ENCODE data around the gene DTNBP1. TPM values are rescaled to one million over a fixed set of nuclear protein-coding genes. Genes with fewer than 3 reads are reported as not detected.

DTNBP1 gene
- total and polyA plus RNA-seq, 2 of the 4 experiments (the other 2 are of a cell fraction), result 4.8 to 18.7 TPM

GRCh38 chr6:15562977-15563376 lies 99.9 kb downstream of the DTNBP1 start:
- no peak overlapping the region for H3K18ac ChIP-seq (ENCODE audit: low read depth, low read length)
- no peak overlapping the region for H3K4me2 ChIP-seq (ENCODE audit: low read depth, low read length)
- in situ Hi-C loops (cut with MboI; ENCODE audit: low sequenced_read_pairs) (no loop called here), dilution Hi-C loops (cut with HindIII; ENCODE audit: low sequenced_read_pairs, unreplicated experiment) (no loop called here), intact Hi-C loops (cut with micrococcal nuclease) (no loop called here)
- no peak overlapping the region for H2BK15ac ChIP-seq (ENCODE audit: low read depth, low read length)
- H3K36me3 ChIP-seq (ENCODE audit: control insufficient read depth, insufficient read depth, low read length), result no peaks in the 10 kb centered on the region
- peaks cover 2% of the 10 kb centered on the region for H3K4me1 ChIP-seq (ENCODE audit: control insufficient read depth, insufficient read depth, low read length)
- H2AFZ ChIP-seq (replicated peaks; ENCODE audit: low read length, poor library complexity), result no peak overlapping the region
- 89% methylated on average over 1 of the region's 1 CpG; no CpG with 5 or more reads in 1 of the 2 experiments for WGBS, 2 experiments (ENCODE audit: extremely low coverage in 2 of 2, insufficient read length in 1 of 2)
- H4K5ac ChIP-seq (ENCODE audit: low read depth, low read length), result no peak overlapping the region
- H2BK5ac ChIP-seq (ENCODE audit: low read depth, low read length, poor library complexity, severe bottlenecking), result no peak overlapping the region
- H3K14ac ChIP-seq (replicated peaks; ENCODE audit: low read depth, low read length), result no peak overlapping the region
- no peaks in the 10 kb centered on the region for H3K27me3 ChIP-seq (ENCODE audit: control insufficient read depth, insufficient read depth, low read length)
- DNase-seq (no peak), ATAC-seq (ENCODE audit: low read depth) (no peak)
- no peak overlapping the region for H3K27ac ChIP-seq (ENCODE audit: insufficient read depth, low read length)
- no peak overlapping the region for H4K8ac ChIP-seq (ENCODE audit: low read depth in 2 of 2, low read length in 2 of 2)
- H4K91ac ChIP-seq (ENCODE audit: insufficient read depth, low read depth, low read length), result no peak overlapping the region
- H3K9me3 ChIP-seq (ENCODE audit: control insufficient read depth, insufficient read depth, low read length), result no peaks in the 10 kb centered on the region
- H3K79me1 ChIP-seq (ENCODE audit: low read depth in 1 of 2, low read length in 2 of 2), result peaks cover 0 to 3% of the 10 kb centered on the region in 2 experiments; a peak in 1 of 4 replicates
- no peaks in the 10 kb centered on the region for H4K20me1 ChIP-seq (ENCODE audit: insufficient read depth, low read length)
- H3K9ac ChIP-seq (ENCODE audit: low read depth, low read length), result no peak overlapping the region
- ChIA-PET POLR2A (ENCODE audit: unreplicated experiment) (no interaction called here), CTCF (no interaction called here)
- H3K4ac ChIP-seq (ENCODE audit: low read depth, low read length), result no peak overlapping the region
- no TSS peak for BruUV-seq (replicated peaks)
- H2AK9ac ChIP-seq (replicated peaks; ENCODE audit: low read depth, low read length, poor library complexity), result no peak overlapping the region
- no peak overlapping the region for H2AK5ac ChIP-seq (ENCODE audit: low read depth, low read length)
- TF ChIP-seq RCOR1 (IDR thresholded peaks at IDR 0.05; ENCODE audit: insufficient replicate concordance, low read length), result no peak
- no peak for TF ChIP-seq USF2 (IDR thresholded peaks at IDR 0.05; ENCODE audit: low read depth, low read length)
- TF ChIP-seq ELK1 (IDR thresholded peaks at IDR 0.05; ENCODE audit: borderline replicate concordance, low read depth, low read length), result no peak
- no peak for TF ChIP-seq RAD21 (IDR thresholded peaks at IDR 0.05; ENCODE audit: low read length)
- TF ChIP-seq MAFK (IDR thresholded peaks at IDR 0.05; ENCODE audit: low read depth, low read length), result no peak
- no peak for TF ChIP-seq SMC3 (IDR thresholded peaks at IDR 0.05; ENCODE audit: low read depth, low read length)
- H3K4me3 ChIP-seq (ENCODE audit: insufficient read depth, low read depth, low read length), result no peak overlapping the region
- no peaks in the 10 kb centered on the region for H3K9me1 ChIP-seq (ENCODE audit: insufficient read depth, low read length)
- H3K23ac ChIP-seq (ENCODE audit: low read depth, low read length), result no peak overlapping the region
- no peak overlapping the region for H2BK120ac ChIP-seq (ENCODE audit: low read depth, low read length)
- no peak overlapping the region for H3K56ac ChIP-seq (ENCODE audit: extremely low read depth, insufficient read depth, low read length)
- no peak overlapping the region for H2BK20ac ChIP-seq (ENCODE audit: low read depth, low read length)
